GM18951 (cell line): ENCODE data around the gene FAM151A.
"Not testable (repeated sequence)": the region's sequence is repeated elsewhere in the genome, so short reads cannot be mapped to it uniquely, and the experiment has no call there.

ENCODE experiments used
- POLR2A ChIP-seq: IDR thresholded peaks from 4 replicates; pipeline ENCODE4 v1.6.1; 2011; ENCODE audit warnings: mild to moderate bottlenecking; ENCODE audit not compliant: insufficient read length, insufficient read depth; ENCODE audit errors: extremely low read depth
- in situ Hi-C: fragments of 300-500 bp; cut with MboI; formaldehyde crosslinking; loops from one replicate; pipeline ENCODE4 v1.12.0; 2022; ENCODE audit warnings: low sequenced_read_pairs, mixed read lengths, inconsistent platforms; ENCODE audit not compliant: unreplicated experiment

Gene FAM151A

GRCh38 chr1:54649921-54650320 is 26.6 kb upstream of the FAM151A start:
- in situ Hi-C loops: no loop called here
- TF ChIP-seq POLR2A: no peak

DNA sequence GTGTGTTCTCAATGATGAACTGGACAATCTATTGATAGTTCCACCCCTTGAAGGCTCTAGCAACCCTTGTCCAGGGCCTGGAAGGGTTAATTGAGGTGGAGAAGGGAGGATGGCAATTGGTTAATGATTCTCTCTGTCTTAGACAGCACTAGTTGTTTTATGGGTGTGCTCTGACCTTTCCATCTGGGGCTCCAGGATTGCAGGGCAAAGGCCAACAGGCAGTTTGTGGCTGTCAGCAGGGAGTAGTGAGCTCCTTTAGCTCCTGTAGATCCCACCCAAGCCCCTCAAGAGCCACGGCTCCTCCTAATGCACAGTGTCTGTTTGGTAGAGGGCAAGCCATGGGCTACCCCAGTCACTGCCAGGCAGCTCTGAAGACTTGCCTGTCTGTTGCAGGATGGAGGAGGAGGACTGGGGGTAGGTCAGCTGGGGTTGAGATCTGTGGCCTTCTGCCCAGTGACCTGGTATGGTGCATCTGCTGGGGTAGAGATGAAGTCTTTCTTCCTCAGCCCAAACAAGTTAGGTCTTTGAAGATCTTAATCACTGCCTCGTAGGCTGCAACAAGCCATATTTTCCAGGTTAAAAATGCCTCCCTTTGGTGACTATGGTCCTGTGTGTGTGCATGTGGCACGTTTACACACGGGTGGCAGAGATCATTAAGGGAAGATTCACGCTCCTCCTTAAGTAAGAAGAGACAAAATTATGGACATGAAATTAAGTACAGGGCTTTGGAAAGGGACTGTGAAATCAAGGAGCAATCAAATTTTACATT is 26.0 kb upstream of the FAM151A start:
- in situ Hi-C loops: no loop called here
- no peak for TF ChIP-seq POLR2A

DNA sequence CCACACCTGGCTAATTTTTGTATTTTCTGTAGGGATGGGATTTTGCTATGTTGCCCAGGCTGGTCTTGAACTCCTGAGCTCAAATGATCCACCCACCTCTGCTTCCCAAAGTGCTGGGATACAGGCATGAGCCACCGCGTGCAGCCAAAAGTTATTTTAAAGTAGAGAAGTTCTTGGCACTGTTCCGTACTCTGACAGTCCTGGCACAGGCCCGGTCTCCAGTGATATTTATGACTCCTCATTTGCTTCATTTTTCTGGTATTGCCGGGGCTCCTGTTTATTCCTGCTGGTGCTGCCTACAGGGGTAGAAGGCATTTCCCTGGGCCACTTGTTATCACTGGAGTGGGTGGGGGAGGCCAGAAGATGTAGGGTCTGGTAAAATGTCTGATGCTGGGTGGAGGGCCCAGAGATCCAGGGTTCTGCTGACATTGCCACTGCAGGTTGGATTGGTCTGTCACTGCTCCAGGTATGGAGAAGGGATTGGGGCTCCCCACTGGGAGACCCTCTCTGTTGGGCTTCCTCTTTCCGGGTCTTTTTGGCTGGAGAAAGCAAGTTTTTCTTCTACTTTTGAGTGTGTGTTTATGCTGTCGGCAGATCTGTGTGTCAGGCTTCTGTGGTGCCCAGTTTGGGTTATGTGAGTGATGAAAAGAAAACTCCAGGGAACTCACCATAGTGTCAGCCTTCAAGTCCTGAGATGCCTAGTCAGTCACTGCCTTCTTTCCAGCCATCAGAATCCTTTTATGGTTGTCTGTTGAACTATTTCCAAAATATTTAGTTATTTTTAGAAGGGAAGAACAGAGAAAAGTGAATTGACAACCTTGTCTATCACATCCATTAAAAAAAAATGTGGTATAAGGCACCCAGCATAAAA is 22.7 kb upstream of the FAM151A start:
- in situ Hi-C loops: no loop called here
- TF ChIP-seq POLR2A: no peak

DNA sequence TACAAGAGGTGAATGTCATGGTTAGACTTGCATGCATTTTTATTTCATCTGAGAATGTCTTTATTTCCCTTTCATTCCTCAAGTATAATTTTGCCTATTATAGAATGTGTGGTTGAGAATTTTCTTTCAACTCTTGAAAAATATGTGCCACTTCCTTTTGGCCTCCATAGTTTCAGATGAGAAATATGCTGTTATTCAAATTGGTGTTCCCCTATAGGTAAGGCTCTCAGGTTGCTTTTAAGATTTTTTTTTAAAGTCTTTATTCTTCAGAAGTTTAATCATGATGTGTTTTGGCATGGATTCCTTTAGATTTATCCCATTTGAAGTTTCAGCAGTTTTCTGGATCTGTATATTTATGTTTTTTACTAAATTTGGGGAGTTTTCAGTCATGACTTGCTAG is 20.4 kb upstream of the FAM151A start:
- no peak for TF ChIP-seq POLR2A
- in situ Hi-C loops: no loop called here

GRCh38 chr1:54640863-54641836 is 17.8 kb upstream of the FAM151A start, which contains the start of gene MROH7:
MROH7 (plus strand) TSS chr1:54641786; CDS start chr1:54652927, 11,141 bp downstream.
- in situ Hi-C loops: no loop called here
- no peak for TF ChIP-seq POLR2A

GRCh38 chr1:54640361-54640760 is 17.0 kb upstream of the FAM151A start:
- in situ Hi-C loops: no loop called here
- TF ChIP-seq POLR2A: no peak

DNA sequence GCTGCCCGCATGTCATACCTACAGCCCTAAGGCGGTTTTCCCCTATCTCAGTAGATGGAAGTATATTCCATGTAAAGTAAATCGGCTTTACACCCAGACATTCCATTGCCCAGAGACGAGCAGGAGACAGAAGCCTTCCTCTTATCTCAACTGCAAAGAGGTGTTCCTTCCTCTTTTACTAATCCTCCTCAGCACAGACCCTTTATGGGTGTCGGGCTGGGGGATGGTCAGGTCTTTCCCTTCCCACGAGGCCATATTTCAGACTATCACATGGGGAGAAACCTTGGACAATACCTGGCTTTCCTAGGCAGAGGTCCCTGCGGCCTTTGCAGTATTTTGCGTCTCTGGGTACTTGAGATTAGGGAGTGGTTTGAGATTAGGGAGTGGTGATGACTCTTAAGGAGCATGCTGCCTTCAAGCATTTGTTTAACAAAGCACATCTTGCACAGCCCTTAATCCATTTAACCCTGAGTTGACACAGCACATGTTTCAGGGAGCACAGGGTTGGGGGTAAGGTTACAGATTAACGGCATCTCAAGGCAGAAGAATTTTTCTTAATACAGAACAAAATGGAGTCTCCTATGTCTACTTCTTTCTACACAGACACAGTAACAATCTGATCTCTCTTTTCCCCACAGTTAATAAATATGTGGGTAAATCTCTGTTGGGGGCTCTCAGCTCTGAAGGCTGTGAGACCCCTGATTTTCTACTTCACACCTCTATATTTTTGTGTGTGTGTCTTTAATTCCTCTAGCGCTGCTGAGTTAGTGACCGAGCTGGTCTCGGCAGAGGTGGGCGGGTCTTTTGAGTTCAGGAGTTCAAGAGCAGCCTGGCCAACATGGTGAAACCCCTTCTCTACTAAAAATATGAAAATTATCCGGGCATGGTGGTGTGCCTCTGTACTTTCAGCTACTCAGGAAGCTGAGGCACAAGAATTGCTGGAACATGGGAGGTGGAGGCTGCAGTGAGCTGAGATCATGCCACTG is 13.4 kb upstream of the FAM151A start:
- in situ Hi-C loops: not testable (repeated sequence)

- in situ Hi-C loops: not testable (repeated sequence)
Measured at GRCh38 chr1:54635804-54636203, 12.5 kb upstream of the FAM151A start.

DNA sequence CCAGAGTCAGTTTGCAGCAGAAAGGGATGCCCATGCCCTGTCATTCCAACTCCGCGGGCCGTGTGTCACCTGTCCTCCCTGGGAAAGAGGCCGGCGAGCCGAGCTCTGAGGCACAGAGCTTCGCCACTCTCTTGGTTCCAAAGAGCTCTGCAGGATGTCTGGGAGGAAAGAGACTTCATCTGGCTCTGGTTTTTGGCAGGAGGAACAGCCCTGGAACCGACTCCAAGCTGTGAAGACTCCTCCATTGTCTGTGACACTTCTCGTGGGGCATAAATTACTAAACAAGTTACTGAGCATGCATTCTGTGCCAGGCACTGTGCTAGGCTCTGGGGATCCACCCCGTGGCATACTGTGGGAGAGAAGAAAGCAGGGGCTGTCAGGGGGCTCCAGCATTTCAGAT is 3.9 kb upstream of the FAM151A start:
- in situ Hi-C loops: no loop called here
- no peak for TF ChIP-seq POLR2A

- in situ Hi-C loops: no loop called here
- TF ChIP-seq POLR2A: no peak
Measured at GRCh38 chr1:54624466-54625464, 1.4 kb upstream of the FAM151A start.

- TF ChIP-seq POLR2A: no peak
- in situ Hi-C loops: no loop called here
Measured at GRCh38 chr1:54619749-54620148, 3.6 kb downstream of the FAM151A start.
